ENCODE measurements around the gene DNAJC8.
A peak's percentile ranks its signal among the peaks of the same experiment; 100 is the strongest.

Gene DNAJC8

DNA sequence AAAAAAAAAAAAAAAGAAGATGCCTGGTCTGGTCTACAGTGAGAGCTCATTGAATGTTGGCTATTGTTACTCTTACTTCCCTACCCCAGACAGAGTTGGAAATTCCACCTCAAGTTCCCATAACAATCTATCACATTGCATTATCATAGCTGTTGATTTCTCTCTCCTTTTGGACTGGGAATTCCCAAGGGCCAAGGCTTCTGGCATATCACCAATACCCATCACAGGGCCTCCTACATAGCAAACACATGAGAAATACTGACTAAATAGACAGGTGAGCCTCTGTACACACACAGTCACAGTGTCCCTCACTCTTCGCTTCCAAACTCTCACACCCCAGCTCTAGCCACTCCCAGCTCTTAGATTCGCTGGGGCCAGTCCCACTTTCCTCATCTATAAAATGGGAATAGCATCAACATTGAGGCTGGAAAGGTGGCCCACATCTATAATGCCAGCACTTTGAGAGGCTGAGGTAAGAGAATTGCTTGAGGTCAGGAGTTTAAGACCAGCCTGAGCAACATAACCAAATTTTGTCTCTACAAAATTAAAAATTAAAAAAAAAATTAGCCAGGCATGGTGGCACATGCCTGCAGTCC is 62.7 kb downstream of the DNAJC8 start:
- DNase-seq, result no peak

DNA sequence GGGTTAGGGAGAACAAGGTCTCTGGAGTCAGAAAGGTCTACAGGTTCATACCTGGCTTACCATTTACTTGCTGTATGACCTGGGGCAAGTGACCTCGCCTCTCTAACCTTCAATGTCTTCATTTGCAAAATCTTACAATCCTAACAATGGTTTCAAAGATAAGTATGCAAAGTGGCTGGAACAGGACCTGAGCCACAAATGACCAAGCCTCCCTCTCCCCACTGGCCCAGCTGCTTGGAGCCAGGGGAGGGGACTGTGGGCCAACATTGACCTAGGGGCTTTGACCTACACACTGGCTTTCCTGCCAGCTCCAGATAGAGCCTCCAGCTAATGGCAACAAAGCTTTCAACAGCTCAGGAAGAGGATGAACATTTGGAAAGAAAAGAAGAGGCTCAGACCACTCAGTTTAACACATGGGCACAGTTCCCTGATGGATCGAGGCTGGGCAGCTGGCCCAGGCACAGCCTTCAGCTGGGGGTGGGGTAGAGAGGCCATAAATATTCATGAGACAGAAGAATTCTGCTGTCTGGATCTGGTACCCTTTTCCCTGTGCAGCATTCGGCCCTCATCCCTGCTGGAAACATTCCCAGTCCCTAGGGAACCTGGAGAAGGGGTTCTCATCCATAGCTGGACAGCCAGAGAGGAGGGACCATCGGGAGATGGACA is 69.2 kb downstream of the DNAJC8 start:
- DNase-seq, result no peak

DNA sequence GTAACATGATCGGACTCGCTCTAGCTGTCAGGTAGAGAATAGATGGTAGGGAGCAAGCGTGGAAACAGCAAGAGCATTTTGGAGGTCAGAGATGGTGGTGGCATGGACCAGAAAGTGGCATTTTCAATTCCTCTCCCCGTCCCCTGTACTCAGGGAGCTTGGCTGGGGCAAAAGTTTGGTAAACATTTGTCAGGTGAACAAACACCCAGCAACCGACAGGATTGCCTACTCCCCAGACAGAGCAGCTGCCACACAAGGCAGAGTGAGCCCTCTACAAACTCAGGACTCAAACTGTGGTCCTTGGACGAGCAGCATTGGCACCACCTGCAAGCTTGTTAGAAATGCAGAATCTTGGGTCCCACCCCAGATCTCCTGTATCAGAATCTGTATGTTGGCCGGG is 70.7 kb downstream of the DNAJC8 start:
- DNase-seq, result no peak

DNA sequence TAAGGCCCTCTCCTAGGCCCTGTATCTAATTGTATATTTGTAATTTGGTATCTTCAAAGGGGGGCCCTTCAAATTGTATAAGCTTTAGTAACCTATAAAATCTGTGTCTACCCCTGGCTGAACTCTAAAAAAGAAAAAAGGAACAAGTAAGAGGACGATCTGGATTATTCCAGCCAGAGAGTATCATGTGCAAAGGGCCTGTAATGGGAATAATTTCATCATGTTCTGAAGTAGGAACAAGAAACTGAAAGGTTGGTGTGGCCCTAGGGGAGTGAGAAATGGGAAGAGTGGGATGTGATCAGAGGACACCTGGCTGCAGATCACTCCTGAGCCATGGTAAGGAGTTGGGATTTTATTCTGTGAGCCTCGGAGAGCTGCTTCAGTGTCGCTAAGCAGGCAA is 71.1 kb downstream of the DNAJC8 start:
- no peak for DNase-seq

DNA sequence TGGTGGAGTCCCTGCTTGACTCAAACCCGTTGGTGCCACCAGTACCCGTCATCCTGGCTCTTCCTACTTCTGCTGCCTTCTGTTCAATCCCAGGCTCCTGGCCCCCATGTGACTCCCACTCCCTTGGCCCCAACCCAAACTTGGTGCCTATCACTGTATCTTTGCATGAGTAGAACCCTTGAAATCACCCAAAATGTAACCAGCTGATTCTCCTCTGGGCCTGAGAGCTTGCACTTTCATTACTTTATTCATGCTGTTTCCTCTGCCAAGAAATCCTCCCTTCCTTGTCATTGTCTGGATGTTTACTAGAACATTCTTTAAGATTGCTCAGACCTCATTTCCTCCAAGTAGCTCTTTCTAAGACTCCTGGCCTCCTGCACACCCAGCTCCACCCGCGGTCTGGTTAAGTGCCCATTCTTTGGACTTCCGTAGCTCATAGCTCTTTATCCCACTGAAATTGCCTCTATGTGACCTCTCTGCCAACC is 72.0 kb downstream of the DNAJC8 start:
- DNase-seq, result no peak

DNA sequence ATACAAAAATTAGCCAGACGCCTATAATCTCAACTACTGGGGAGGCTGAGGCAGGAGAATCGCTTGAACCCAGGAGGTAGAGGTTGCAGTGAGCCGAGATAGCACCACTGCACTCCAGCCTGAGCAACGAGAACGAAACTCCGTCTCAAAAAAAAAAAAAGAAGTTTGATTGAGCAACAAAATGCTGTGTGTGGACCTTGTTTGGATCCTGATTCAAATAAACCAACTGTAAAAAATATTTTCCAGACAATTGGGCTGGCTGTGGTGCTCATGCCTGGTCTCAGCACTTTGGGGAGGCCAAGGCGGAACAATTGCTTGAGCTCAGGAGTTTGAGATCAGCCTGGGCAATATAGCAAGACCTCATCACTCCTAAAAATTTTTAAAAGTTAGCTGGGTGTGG is 73.1 kb downstream of the DNAJC8 start:
- DNase-seq, result no peak

DNA sequence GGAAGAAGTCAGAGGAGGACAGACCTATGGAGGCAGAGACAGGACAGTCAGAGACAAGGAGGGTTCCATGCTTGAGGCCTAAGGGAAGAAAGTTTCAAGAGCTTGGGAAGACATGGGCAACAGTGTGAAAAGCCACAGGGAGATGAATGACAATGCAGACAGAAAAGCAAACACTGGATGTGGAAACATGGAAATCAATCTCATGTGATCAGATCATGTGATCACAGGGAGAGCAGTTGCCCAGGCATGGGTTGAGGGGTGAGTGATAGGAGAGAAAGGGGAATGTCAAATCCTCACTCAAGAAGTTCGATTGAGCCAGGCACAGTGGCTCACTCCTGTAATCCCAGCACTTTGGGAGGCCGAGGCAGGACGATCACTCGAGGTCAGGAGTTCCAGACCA is 73.6 kb downstream of the DNAJC8 start:
- no peak for DNase-seq

DNA sequence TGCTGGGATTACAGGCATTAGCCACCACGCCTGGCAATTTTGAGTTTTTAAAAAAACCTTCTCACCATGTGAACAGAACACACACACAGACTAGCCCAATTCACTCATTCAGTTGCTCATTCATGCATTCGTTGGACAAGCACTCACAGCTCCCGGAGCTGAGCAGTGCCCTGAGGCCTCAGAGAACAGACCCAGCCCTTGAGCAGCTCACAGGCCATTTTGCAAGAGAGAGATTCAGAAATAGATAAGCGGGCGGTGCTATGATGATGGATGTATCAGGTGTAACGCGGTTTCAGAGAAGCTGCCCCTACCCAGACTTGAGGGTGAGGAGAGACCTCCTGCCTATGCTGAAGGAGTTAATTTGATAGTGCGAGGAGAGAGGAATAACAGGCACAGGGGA is 74.9 kb downstream of the DNAJC8 start:
- DNase-seq, result no peak

DNA sequence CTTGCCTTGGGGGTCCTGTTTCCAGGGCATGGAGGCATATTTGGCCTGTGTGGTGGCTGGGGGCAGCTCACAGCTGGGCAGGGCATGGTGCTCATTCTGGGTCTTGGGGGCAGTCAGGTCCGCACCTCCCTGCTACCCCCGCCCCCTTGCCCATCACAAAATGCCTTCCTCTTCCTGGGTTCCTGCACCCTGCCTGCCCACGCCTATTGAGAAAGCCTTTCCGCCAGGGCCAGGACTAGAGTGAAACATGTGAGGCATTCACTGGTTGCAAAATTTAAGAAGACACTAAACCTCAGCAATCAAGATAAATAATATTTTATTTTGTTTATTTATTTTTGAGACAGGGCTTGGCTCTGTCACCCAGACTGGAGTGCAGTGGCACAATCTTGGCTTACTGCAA is 76.0 kb downstream of the DNAJC8 start:
- DNase-seq, result peak; percentile 38

DNA sequence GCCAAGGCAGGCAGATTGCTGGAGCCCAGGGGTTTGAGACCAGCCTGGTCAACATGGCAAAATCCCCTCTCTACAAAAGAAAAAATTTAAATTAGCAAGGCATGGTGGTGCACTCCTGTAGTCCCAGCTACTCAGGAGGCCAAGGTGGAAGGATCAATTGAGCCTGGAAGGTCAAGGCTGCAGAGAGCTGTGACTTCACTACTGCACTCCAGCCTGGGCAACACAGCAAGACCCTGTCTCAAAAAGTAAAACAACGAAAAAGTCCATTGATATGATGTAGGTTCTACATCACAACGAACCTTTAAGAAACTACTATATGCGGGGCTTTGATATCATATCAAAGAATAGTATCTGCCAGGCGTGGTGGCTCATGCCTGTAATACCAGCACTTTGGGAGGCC is 77.2 kb downstream of the DNAJC8 start:
- DNase-seq, result no peak

DNA sequence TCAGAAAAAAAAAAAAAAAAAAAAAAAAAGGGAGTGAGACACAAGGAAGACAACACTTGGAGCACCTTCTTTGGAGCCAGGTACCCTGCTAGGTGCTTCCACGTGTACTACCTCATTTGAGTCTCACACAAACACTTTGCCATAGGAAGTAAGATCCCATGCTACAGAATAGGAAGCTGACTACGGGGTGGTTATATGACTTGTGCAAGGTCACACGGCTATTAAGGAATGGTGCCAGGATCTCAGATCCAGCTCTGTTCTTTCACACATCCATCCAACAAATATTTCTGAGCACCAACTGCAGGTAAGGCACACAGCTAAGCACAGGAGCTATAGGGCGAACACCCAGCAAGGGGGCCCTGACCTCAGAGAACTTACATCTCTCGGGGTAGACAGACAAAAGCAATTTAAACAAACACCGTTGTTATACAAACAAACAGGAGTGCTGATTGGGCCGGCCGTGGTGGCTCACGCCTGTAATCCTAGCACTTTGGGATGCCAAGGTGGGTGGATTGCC is 78.7 kb downstream of the DNAJC8 start:
- no peak for DNase-seq
